GM13976 (cell line): ENCODE measurements around the gene SNRNP70.

Experiments used
- DNase-seq: peaks from one replicate; pipeline ENCODE4 v3.0.0; 2012; ENCODE audit warnings: low spot score
- in situ Hi-C: fragments of 300-500 bp; cut with MboI; formaldehyde crosslinking; loops from one replicate; pipeline ENCODE4 v1.12.0; 2022; ENCODE audit warnings: low sequenced_read_pairs, mixed read lengths, inconsistent platforms; ENCODE audit not compliant: unreplicated experiment
- TF ChIP-seq, protein P1 (sequence below): IDR thresholded peaks from 2 replicates; pipeline ENCODE4 v1.5.1; 2012; ENCODE audit warnings: borderline replicate concordance, mild to moderate bottlenecking; ENCODE audit not compliant: insufficient read depth; ENCODE audit errors: extremely low read depth, missing control alignments, control extremely low read depth

The SNRNP70 gene

DNA sequence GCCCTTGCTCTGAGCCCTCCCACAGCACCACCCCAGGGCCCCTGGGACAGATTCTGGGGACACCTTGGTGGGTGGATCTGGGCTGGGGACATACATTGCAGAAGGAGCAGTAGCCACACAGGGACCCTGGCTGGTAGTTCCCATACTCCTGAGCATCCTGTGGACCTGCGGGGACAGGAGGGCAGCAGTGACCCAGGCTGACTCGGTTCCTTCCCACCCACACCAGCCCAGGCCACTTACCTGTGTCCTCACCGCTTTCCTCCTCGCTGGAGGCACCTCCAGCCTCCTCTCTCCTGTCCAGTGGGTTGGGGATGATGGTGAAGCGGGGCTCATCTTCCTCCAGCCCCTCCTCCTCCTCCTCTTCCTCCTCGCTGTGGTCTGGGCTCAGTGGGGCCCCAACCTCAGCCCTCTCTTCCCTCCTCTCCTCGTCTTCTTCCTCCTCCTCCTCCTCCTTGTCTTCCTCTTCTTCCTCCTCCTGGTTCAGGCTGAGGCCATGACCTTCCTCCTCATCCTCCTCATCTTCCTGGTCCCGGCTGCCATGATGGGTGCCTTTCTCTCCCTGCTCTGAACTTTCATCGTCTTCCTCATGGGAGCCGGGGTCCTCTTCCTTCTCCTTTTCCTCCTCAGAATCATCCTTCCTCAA is 68.0 kb downstream of the SNRNP70 start:
- DNase-seq = no peak
- in situ Hi-C loops = no loop called here
- TF ChIP-seq, protein P1, sequence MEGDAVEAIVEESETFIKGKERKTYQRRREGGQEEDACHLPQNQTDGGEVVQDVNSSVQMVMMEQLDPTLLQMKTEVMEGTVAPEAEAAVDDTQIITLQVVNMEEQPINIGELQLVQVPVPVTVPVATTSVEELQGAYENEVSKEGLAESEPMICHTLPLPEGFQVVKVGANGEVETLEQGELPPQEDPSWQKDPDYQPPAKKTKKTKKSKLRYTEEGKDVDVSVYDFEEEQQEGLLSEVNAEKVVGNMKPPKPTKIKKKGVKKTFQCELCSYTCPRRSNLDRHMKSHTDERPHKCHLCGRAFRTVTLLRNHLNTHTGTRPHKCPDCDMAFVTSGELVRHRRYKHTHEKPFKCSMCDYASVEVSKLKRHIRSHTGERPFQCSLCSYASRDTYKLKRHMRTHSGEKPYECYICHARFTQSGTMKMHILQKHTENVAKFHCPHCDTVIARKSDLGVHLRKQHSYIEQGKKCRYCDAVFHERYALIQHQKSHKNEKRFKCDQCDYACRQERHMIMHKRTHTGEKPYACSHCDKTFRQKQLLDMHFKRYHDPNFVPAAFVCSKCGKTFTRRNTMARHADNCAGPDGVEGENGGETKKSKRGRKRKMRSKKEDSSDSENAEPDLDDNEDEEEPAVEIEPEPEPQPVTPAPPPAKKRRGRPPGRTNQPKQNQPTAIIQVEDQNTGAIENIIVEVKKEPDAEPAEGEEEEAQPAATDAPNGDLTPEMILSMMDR = no peak

DNA sequence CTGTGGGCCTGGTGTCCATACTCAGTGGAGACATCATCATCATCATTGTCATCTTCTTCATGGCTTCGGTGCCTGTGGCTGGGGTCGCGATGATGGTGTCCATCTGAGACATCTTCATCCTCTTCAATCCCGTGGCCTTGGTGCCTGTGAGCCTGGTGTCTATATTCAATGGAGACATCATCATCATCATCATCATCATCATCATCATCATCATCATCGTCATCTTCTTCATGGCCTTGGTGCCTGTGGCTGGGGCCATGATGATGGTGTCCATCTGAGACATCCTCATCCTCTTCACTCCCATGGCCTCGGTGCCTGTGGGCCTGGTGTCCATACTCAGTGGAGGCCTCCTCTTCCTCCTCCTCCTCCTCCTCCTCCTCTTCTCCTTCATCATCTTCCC is 69.0 kb downstream of the SNRNP70 start:
- in situ Hi-C loops = no loop called here
- DNase-seq = no peak
- TF ChIP-seq, protein P1 = no peak

DNA sequence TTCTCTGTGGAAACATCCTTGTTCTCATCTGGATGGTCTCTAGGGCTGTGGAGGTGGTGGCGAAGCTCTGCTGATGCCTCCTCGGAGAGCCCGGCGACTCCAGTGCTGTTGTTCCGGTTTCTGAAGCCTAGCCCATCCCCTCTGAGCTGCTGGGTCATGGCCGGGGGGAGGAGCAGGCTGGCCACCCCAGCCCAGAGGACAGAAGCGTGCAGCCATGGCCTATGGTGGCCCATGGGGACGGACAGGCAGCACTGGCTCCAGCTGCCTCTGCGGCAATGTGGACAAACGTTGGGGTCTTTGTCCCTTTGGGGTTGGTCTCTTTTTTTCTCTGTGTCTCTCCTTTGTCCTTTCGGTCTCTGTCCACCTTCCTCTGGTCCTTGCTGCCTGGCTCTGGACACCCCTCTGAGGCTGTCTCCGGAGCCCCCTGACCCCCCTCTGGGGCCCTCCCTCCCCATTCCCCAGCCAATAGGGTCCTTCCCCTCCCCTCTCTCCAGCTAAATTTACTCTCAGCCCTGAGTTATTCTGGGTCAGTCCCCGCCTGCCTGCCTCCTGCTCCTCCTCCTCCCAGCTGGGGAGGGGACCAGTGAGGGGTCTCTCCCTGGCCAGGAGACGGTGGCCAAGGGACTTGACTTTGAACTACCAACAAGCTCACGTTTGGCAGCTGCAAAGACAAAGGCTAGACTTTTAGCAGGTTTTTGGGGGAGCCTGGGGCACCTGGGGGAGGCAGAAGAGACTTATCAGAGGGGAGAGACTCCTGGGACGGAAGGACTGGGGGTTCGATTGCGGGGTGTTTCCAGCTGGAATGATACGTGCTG is 70.0 kb downstream of the SNRNP70 start, which contains the start of gene HRC:
TSS of gene HRC (minus strand) at position 392 of the 815 bp plus-strand sequence. CDS start at position 233, 159 bp downstream.
- in situ Hi-C loops = no loop called here
- no peak for DNase-seq
- TF ChIP-seq, protein P1 = no peak

DNA sequence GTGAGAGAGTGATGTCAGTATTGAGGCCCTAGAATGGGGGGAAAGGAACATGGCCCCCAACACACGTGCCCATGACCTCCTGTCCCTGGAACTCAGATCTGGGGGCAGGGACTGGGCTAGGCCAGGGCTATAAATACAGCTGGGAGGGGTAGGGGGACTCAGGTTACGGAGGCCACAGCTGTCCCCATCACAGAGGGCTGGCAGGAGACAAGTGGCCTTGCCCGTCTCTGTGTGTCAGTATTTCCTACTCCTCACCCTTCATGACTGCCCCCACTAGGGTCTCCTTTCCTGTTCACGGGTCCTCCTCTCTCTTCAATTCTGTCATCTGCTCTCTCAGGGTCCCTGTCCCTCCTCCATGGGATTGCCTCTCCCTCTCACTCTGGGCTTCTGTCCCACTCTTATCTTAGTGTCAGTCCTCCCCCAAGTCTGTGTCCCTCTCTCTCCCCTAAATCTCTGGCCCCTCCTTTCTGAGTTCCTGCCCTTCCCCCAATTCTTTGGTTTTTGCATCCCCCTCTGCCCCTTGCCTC is 70.6 kb downstream of the SNRNP70 start:
- in situ Hi-C loops = no loop called here
- DNase-seq = no peak
- TF ChIP-seq, protein P1 = no peak

DNA sequence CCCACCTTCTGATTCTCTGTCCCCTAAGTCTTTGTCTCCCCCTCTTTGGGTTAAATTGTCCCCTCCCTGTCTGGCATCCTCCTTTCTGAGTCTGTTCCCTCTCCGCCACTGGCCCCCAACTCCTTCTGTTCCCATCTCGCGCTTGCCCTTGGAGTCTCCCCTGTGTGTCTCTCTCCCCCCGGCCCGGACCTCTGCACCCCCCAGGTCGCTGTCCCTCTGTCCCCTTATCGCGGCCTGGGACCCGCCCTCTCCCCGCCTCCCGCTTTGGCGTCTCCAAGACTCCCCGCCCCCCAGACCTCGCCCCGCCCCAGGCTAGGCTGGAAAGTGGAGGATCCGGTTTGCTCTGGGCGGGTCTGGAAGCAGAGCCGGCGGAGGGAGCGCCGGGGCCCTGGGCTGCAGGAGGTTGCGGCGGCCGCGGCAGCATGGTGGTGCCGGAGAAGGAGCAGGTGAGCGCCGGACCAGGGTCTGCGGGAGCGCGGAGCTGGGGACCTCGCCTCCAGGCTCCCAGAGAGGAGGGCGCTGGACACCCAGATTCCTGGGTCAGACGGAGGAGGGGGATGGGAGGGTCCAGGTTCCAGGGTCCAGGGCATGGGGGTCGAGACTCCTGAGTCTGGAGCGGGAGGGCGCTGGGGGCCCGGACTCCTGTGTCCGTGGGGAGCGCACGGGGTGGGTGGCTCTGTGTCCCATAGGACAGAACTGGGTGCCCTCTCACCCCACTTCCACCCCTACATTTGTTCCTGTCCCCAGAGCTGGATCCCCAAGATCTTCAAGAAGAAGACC is 72.4 kb downstream of the SNRNP70 start, which contains the start of gene TRPM4:
TSS of gene TRPM4 (plus strand) at position 348 of the 780 bp plus-strand sequence. CDS start at position 423, 75 bp downstream.
- in situ Hi-C loops = no loop called here
- DNase-seq = peak; percentile 62
- TF ChIP-seq, protein P1 = no peak
